Activated naive CD4-positive, alpha-beta T cell treated with Interleukin-2 at 50 U/mL for 16 hours (primary cell): ENCODE measurements around the gene SGSM1.
"Not testable (repeated sequence)": the region's sequence is repeated elsewhere in the genome, so short reads cannot be mapped to it uniquely, and the experiment has no call there.

Experiments used
- DNase-seq: peaks from one replicate; pipeline ENCODE4 v3.0.0-alpha.2; 2020

Gene SGSM1

GRCh38 chr22:24807284-24807950 is 1.4 kb downstream of the SGSM1 start:
- no peak for DNase-seq

GRCh38 chr22:24809331-24809730 is 3.3 kb downstream of the SGSM1 start:
- DNase-seq: no peak

GRCh38 chr22:24810043-24810749 is 4.2 kb downstream of the SGSM1 start:
- no peak for DNase-seq

- DNase-seq: no peak
These were observed 7.2 kb downstream of the SGSM1 start for GRCh38 chr22:24812950-24813775.

- no peak for DNase-seq
These were observed 8.1 kb downstream of the SGSM1 start for GRCh38 chr22:24813861-24814770.

GRCh38 chr22:24816806-24817205 is 10.8 kb downstream of the SGSM1 start:
- no peak for DNase-seq

GRCh38 chr22:24819487-24819886 is 13.5 kb downstream of the SGSM1 start:
- no peak for DNase-seq

GRCh38 chr22:24819911-24820461 is 14.0 kb downstream of the SGSM1 start:
- DNase-seq: no peak

- DNase-seq: no peak
These were observed 16.5 kb downstream of the SGSM1 start for GRCh38 chr22:24822471-24822870.

- no peak for DNase-seq
These were observed 17.8 kb downstream of the SGSM1 start for GRCh38 chr22:24823787-24824186.

GRCh38 chr22:24824250-24824649 is 18.2 kb downstream of the SGSM1 start:
- DNase-seq: no peak

- no peak for DNase-seq
These were observed 18.9 kb downstream of the SGSM1 start for GRCh38 chr22:24824915-24825314.

GRCh38 chr22:24826710-24827285 is 20.8 kb downstream of the SGSM1 start:
- no peak for DNase-seq

GRCh38 chr22:24827296-24827695 is 21.3 kb downstream of the SGSM1 start:
- no peak for DNase-seq

GRCh38 chr22:24830205-24830979 is 24.4 kb downstream of the SGSM1 start:
- DNase-seq: no peak

- no peak for DNase-seq
These were observed 25.7 kb downstream of the SGSM1 start for GRCh38 chr22:24831687-24832086.

- DNase-seq: no peak
These were observed 28.0 kb downstream of the SGSM1 start for GRCh38 chr22:24833881-24834495.

- DNase-seq: no peak
These were observed 29.0 kb downstream of the SGSM1 start for GRCh38 chr22:24834845-24835570.

GRCh38 chr22:24836282-24836681 is 30.3 kb downstream of the SGSM1 start:
- DNase-seq: no peak

- not testable (repeated sequence) for DNase-seq
These were observed 31.5 kb downstream of the SGSM1 start for GRCh38 chr22:24837517-24837916.
